Spleen (tissue), 7 donors: Measurements from ENCODE around the gene SLC25A26.

ENCODE experiments used
- POLR2A ChIP-seq, 3 donors: fragments of 450-650 bp; IDR thresholded peaks; one replicate each; pipeline ENCODE4 v1.5.1; 2017; ENCODE audit warnings: antibody characterized with exemption in 3 of 3, mild to moderate bottlenecking in 1 of 3
- POLR2AphosphoS5 ChIP-seq, 3 donors: sonication (generic); formaldehyde crosslinking; IDR thresholded peaks; one replicate each; pipeline ENCODE4 v1.5.1; 2017; ENCODE audit warnings: antibody characterized with exemption in 3 of 3
- TF ChIP-seq, protein P1 (sequence below), 11 experiments: fragments of 200-600 bp in 7 of 11; fragments of 450-650 bp in 4 of 11; sonication (generic) in 4 of 11; IDR thresholded peaks in 8 of 11; conservative IDR thresholded peaks in 3 of 11; 1 replicate in 7 of 11; 2 replicates in 4 of 11; pipeline versions ENCODE4 v1.4.0 to v1.8.0; 2016 to 2021; ENCODE audit warnings: antibody characterized with exemption in 11 of 11, inconsistent platforms in 4 of 11, mild to moderate bottlenecking in 1 of 11
- donor health status: DM: no; HTN: no; CAD: no; lungs with moderate emphysema.
- donor health status: DM: no; HTN: no; CAD: no.
- donor health status: DM: no; HTN: no; CAD: no.

DNA sequence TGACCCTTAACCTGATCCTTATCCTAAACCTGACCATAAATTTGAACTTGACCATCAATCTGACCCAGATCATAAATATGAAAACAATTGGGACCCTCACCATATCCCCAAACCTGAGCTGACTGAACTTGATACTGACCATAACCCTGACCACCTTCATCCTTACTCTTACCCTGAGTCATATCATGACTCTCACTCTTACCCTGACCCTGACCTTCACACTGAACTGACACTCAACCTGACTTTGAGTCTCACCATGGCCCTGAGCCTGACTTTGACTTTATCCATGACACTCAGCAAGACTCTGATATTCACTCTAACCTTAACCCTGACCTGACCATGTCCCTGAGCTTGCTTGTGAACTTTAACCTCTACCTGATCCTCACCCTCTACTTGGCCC is 34.3 kb upstream of the SLC25A26 start:
- TF ChIP-seq, protein P1, sequence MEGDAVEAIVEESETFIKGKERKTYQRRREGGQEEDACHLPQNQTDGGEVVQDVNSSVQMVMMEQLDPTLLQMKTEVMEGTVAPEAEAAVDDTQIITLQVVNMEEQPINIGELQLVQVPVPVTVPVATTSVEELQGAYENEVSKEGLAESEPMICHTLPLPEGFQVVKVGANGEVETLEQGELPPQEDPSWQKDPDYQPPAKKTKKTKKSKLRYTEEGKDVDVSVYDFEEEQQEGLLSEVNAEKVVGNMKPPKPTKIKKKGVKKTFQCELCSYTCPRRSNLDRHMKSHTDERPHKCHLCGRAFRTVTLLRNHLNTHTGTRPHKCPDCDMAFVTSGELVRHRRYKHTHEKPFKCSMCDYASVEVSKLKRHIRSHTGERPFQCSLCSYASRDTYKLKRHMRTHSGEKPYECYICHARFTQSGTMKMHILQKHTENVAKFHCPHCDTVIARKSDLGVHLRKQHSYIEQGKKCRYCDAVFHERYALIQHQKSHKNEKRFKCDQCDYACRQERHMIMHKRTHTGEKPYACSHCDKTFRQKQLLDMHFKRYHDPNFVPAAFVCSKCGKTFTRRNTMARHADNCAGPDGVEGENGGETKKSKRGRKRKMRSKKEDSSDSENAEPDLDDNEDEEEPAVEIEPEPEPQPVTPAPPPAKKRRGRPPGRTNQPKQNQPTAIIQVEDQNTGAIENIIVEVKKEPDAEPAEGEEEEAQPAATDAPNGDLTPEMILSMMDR (IDR thresholded peaks at IDR 0.05 in 8 of 11, conservative IDR thresholded peaks at IDR 0.05 in 3 of 11) = no peak
- no peak for TF ChIP-seq POLR2A (IDR thresholded peaks at IDR 0.05)
- TF ChIP-seq POLR2AphosphoS5 (IDR thresholded peaks at IDR 0.05) = no peak
